Fibroblast of gingiva (primary cell): Measurements from ENCODE around the gene FGFR4.
A peak's percentile ranks its signal among the peaks of the same experiment; 100 is the strongest.

Experiments
- DNase-seq: peaks from one replicate; pipeline ENCODE4 v3.0.0-alpha.2; 2011; ENCODE audit warnings: low read depth

Gene FGFR4

GRCh38 chr5:177132136-177133095 is 45.7 kb downstream of the FGFR4 start:
- DNase-seq: no peak

GRCh38 chr5:177133096-177133852 is 46.6 kb downstream of the FGFR4 start, which contains the start of gene NSD1:
Gene NSD1 (plus strand): TSS chr5:177133773. CDS start chr5:177135104, 1,331 bp downstream.
- peak; percentile 82 for DNase-seq

GRCh38 chr5:177133853-177134696 is 47.4 kb downstream of the FGFR4 start:
- peak; percentile 40 for DNase-seq

- DNase-seq: no peak
These were observed 48.0 kb downstream of the FGFR4 start for GRCh38 chr5:177134697-177135225.

GRCh38 chr5:177140312-177140711 is 53.6 kb downstream of the FGFR4 start:
- no peak for DNase-seq

GRCh38 chr5:177141496-177141895 is 54.8 kb downstream of the FGFR4 start:
- DNase-seq: no peak

- DNase-seq: no peak
These were observed 55.4 kb downstream of the FGFR4 start for GRCh38 chr5:177142098-177142611.

- DNase-seq: no peak
These were observed 56.1 kb downstream of the FGFR4 start for GRCh38 chr5:177142778-177143177.

- peak; percentile 43 for DNase-seq
These were observed 60.4 kb downstream of the FGFR4 start for GRCh38 chr5:177146891-177147638.
